ENCODE results near the gene FARS2.

- TF ChIP-seq CBX3 (IDR thresholded peaks at IDR 0.05; ENCODE audit: low read depth) = no peak
- TF ChIP-seq POLR2A (IDR thresholded peaks at IDR 0.05; ENCODE audit: borderline replicate concordance, extremely low read depth, insufficient read depth, insufficient read length) = no peak
- no peak for TF ChIP-seq MAX (IDR thresholded peaks at IDR 0.05)
- no peak for TF ChIP-seq YY1 (IDR thresholded peaks at IDR 0.05; ENCODE audit: extremely low read depth, insufficient replicate concordance, low read depth, low read length)
- TF ChIP-seq EZH2phosphoT487 (IDR thresholded peaks at IDR 0.05; ENCODE audit: borderline replicate concordance) = no peak
- TF ChIP-seq ZFX (IDR thresholded peaks at IDR 0.05) = no peak
Observed at GRCh38 chr6:5303682-5304081, 42.4 kb downstream of the FARS2 start.

Measured in HCT116 (cell line).